Kidney (tissue), 14 donors: ENCODE data around the gene TP53BP1. TPM values are rescaled to one million over a fixed set of nuclear protein-coding genes. Genes with fewer than 3 reads are reported as not detected.

Source experiments
- DNase-seq, 5 donors: peaks; one replicate each; pipeline ENCODE4 v3.0.0-alpha.2; 2013 to 2020
- FAIRE-seq: peaks from 2 replicates; lab custom pipeline; 2012; peaks lifted over from hg19 to GRCh38; lab: Jason Lieb, UNC
- H3K27ac ChIP-seq, 2 donors: one replicate each; pipeline ENCODE4 v1.7.0; 2013; ENCODE audit warnings: low read depth in 2 of 2, low read length in 2 of 2, inconsistent platforms in 1 of 2
- H3K27me3 ChIP-seq: one replicate; pipeline ENCODE4 v1.7.1; 2013; ENCODE audit warnings: low read length, inconsistent platforms; ENCODE audit not compliant: control insufficient read depth, insufficient read depth
- H3K36me3 ChIP-seq, 3 donors: one replicate each; pipeline versions ENCODE4 v1.7.0 to v1.7.1; 2013; ENCODE audit warnings: low read length in 3 of 3, control low read depth in 1 of 3, inconsistent platforms in 1 of 3; ENCODE audit not compliant: insufficient read depth in 3 of 3, control insufficient read depth in 2 of 3
- H3K4me1 ChIP-seq, 3 donors: one replicate each; pipeline versions ENCODE4 v1.7.0 to v1.7.1; 2013; ENCODE audit warnings: low read length in 3 of 3, inconsistent platforms in 1 of 3, low read depth in 1 of 3; ENCODE audit not compliant: control insufficient read depth in 2 of 3, insufficient read depth in 2 of 3
- H3K4me3 ChIP-seq, 3 donors: one replicate each; pipeline versions ENCODE4 v1.7.0 to v1.8.1; 2013; ENCODE audit warnings: low read length in 3 of 3, control low read depth in 1 of 3, inconsistent platforms in 1 of 3
- H3K9ac ChIP-seq, 3 donors: one replicate each; pipeline versions ENCODE4 v1.7.0 to v1.7.1; 2013; ENCODE audit warnings: low read length in 3 of 3, control low read depth in 1 of 3, inconsistent platforms in 1 of 3
- H3K9me3 ChIP-seq, 3 donors: one replicate each; pipeline versions ENCODE4 v1.7.0 to v1.7.1; 2013; ENCODE audit warnings: low read length in 3 of 3, control low read depth in 1 of 3, inconsistent platforms in 1 of 3; ENCODE audit not compliant: control insufficient read depth in 2 of 3, insufficient read depth in 1 of 3
- intact Hi-C: fragments of 100-400 bp; cut with DNase I; formaldehyde crosslinking; loops from one replicate; pipeline ENCODE4 v1.11.1; 2022
- polyA plus RNA-seq: library from polyadenylated mRNA; stranded (reverse); fragments of 350-450 nt; fragmentation: Illumina TruSeq; extraction: RNeasy Lipid Tissue Mini Kit (QIAGEN cat#74804); gene quantifications from one replicate; pipeline ENCODE4 v1.2.3, GENCODE V29; 2014; ENCODE audit warnings: low read depth, low replicate concordance; ENCODE audit not compliant: insufficient read depth
- total RNA-seq: library from RNA; stranded (reverse); fragmentation: NEBNext Ultra II Directional; extraction: Animal tissue kit (Norgen Biotek cat#: 25700); gene quantifications from one replicate; pipeline ENCODE4 v1.2.1, GENCODE V29; 2021
- TF ChIP-seq, protein P1 (sequence below): IDR thresholded peaks from 3 replicates; pipeline ENCODE4 v1.5.1; 2012; ENCODE audit warnings: mild to moderate bottlenecking, moderate library complexity, borderline replicate concordance; ENCODE audit not compliant: insufficient read depth; ENCODE audit errors: extremely low read depth
- donor health status: control.
- donor health status: control.
- donor health status: control.
- donor health status: control.
- donor health status: control.
- donor health status: DM: yes; HTN: yes; CAD: no.
- donor health status: Normal renal cell carcinoma (clear cell type).

TP53BP1 gene
- total and polyA plus RNA-seq, 2 donors from 2014 or later: 15.9 to 47.4 TPM

DNA sequence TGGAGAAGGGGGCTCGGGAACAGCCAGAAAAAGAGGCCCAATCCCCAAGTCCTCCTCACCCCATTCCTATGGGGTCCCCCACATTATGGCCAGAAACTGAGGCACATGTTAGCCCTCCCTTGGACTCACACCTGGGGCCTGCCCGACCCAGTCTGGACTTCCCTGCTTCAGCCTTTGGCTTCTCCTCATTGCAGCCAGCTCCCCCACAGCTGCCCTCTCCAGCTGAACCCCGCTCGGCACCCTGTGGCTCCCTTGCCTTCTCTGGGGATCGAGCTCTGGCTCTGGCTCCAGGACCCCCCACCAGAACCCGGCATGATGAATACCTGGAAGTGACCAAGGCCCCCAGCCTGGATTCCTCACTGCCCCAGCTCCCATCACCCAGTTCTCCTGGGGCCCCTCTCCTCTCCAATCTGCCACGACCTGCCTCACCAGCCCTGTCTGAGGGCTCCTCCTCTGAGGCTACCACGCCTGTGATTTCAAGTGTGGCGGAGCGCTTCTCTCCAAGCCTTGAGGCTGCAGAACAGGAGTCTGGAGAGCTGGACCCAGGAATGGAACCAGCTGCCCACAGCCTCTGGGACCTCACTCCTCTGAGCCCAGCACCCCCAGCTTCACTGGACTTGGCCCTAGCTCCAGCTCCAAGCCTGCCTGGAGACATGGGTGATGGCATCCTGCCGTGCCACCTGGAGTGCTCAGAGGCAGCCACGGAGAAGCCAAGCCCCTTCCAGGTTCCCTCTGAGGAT is 35.0 kb upstream of the TP53BP1 start:
- DNase-seq (no peak), FAIRE-seq (no peak)
- TF ChIP-seq, protein P1, sequence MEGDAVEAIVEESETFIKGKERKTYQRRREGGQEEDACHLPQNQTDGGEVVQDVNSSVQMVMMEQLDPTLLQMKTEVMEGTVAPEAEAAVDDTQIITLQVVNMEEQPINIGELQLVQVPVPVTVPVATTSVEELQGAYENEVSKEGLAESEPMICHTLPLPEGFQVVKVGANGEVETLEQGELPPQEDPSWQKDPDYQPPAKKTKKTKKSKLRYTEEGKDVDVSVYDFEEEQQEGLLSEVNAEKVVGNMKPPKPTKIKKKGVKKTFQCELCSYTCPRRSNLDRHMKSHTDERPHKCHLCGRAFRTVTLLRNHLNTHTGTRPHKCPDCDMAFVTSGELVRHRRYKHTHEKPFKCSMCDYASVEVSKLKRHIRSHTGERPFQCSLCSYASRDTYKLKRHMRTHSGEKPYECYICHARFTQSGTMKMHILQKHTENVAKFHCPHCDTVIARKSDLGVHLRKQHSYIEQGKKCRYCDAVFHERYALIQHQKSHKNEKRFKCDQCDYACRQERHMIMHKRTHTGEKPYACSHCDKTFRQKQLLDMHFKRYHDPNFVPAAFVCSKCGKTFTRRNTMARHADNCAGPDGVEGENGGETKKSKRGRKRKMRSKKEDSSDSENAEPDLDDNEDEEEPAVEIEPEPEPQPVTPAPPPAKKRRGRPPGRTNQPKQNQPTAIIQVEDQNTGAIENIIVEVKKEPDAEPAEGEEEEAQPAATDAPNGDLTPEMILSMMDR: no peak
- Histone ChIP-seq H3K4me3 (no peak overlapping the region), H3K27me3 (no peaks in the 10 kb centered on the region), H3K36me3 (no peaks in the 10 kb centered on the region), H3K4me1 (no peaks in the 10 kb centered on the region), H3K27ac (no peak overlapping the region), H3K9me3 (no peaks in the 10 kb centered on the region), H3K9ac (no peak overlapping the region)
- intact Hi-C loops: no loop called here

DNA sequence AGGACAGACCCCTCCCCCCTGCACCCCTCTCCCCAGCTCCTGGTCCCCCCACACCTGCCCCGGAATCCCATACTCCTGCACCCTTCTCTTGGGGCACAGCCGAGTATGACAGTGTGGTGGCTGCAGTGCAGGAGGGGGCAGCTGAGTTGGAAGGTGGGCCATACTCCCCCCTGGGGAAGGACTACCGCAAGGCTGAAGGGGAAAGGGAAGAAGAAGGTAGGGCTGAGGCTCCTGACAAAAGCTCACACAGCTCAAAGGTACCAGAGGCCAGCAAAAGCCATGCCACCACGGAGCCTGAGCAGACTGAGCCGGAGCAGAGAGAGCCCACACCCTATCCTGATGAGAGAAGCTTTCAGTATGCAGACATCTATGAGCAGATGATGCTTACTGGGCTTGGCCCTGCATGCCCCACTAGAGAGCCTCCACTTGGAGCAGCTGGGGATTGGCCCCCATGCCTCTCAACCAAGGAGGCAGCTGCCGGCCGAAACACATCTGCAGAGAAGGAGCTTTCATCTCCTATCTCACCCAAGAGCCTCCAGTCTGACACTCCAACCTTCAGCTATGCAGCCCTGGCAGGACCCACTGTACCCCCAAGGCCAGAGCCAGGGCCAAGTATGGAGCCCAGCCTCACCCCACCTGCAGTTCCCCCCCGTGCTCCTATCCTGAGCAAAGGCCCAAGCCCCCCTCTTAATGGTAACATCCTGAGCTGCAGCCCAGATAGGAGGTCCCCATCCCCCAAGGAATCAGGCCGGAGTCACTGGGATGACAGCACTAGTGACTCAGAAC is 34.3 kb upstream of the TP53BP1 start:
- Histone ChIP-seq H3K9ac (no peak overlapping the region), H3K4me3 (no peak overlapping the region), H3K9me3 (no peaks in the 10 kb centered on the region), H3K36me3 (no peaks in the 10 kb centered on the region), H3K4me1 (no peaks in the 10 kb centered on the region), H3K27ac (no peak overlapping the region), H3K27me3 (no peaks in the 10 kb centered on the region)
- TF ChIP-seq, protein P1: no peak
- FAIRE-seq: no peak
- DNase-seq: no peak
- intact Hi-C loops: no loop called here

DNA sequence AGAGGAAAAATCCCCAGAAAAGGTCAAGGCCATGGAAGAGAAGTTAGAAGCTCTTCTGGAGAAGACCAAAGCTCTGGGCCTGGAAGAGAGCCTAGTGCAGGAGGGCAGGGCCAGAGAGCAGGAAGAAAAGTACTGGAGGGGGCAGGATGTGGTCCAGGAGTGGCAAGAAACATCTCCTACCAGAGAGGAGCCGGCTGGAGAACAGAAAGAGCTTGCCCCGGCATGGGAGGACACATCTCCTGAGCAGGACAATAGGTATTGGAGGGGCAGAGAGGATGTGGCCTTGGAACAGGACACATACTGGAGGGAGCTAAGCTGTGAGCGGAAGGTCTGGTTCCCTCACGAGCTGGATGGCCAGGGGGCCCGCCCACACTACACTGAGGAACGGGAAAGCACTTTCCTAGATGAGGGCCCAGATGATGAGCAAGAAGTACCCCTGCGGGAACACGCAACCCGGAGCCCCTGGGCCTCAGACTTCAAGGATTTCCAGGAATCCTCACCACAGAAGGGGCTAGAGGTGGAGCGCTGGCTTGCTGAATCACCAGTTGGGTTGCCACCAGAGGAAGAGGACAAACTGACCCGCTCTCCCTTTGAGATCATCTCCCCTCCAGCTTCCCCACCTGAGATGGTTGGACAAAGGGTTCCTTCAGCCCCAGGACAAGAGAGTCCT is 33.4 kb upstream of the TP53BP1 start:
- H3K9ac ChIP-seq: no peak overlapping the region
- H3K4me3 ChIP-seq: no peak overlapping the region
- FAIRE-seq (no peak), DNase-seq (no peak)
- H3K9me3 ChIP-seq: no peaks in the 10 kb centered on the region
- intact Hi-C loops: no loop called here
- H3K36me3 ChIP-seq: peaks cover 0 to 2% (median 0%) of the 10 kb centered on the region in 3 donors
- H3K27ac ChIP-seq: no peak overlapping the region
- H3K27me3 ChIP-seq: no peaks in the 10 kb centered on the region
- TF ChIP-seq, protein P1: no peak
- no peaks in the 10 kb centered on the region for H3K4me1 ChIP-seq
